Colonic mucosa (tissue), 4 donors: ENCODE results near the gene ATP6V0C. TPM values are rescaled to one million over a fixed set of nuclear protein-coding genes. Genes with fewer than 3 reads are reported as not detected.

Experiments used
- DNase-seq: peaks from one replicate; pipeline ENCODE4 v3.0.0-alpha.2; 2020
- H3K27ac ChIP-seq: fragments of 200-600 bp; one replicate; pipeline ENCODE4 v1.8.0; 2021
- H3K27me3 ChIP-seq: fragments of 200-600 bp; one replicate; pipeline ENCODE4 v1.8.0; 2021
- H3K36me3 ChIP-seq: fragments of 200-600 bp; one replicate; pipeline ENCODE4 v1.8.0; 2021
- H3K4me1 ChIP-seq: fragments of 200-600 bp; one replicate; pipeline ENCODE4 v1.8.0; 2021; ENCODE audit warnings: mild to moderate bottlenecking
- H3K4me3 ChIP-seq: fragments of 200-600 bp; one replicate; pipeline ENCODE4 v1.8.0; 2021
- H3K9ac ChIP-seq, 2 donors: one replicate each; pipeline ENCODE4 v1.7.0; 2013; ENCODE audit warnings: control low read depth in 2 of 2, low read depth in 2 of 2, low read length in 2 of 2
- H3K9me3 ChIP-seq: fragments of 200-600 bp; one replicate; pipeline ENCODE4 v1.8.0; 2021
- intact Hi-C: fragments of 100-400 bp; cut with DNase I; formaldehyde crosslinking; loops from one replicate; pipeline ENCODE4 v1.14.1; 2022
- total RNA-seq, 2 donors: library from RNA; stranded (reverse); fragmentation: NEBNext Ultra II Directional in 1 of 2; extraction: Animal tissue kit (Norgen Biotek cat#: 25700) in 1 of 2; gene quantifications; one replicate each; pipeline ENCODE4 v1.2.1, GENCODE V29; 2021
- TF ChIP-seq, protein P1 (sequence below): fragments of 200-600 bp; IDR thresholded peaks from one replicate; pipeline ENCODE4 v1.8.0; 2022; ENCODE audit warnings: antibody characterized with exemption, mild to moderate bottlenecking
- donor health status: healthy.
- donor health status: DM: no; HTN: no; CAD: no.
- donor health status: DM: no; HTN: no; CAD: no.

ATP6V0C gene
- total RNA-seq, 2 donors from 2014 or later, result 240 to 336 TPM

DNA sequence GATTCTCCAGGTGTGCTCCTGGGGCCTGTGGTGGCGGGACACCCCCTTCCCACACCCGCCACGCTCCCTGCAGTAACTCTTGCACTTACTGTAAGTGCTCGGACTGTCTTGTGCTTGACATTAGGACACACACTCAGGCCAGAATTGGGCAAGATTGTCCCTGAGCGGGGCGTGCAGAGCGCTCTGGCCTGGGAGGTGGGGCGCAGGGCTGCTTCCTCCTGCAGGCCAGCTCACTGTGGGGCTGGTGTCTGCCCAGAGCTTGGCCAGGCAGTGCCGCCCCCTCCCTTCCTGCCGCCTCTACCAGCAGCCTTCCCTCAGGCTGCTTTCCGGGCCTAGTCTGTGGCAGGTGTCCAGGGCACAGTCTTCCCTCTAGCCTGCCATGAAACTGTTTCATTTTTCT is 6.1 kb upstream of the ATP6V0C start:
- TF ChIP-seq, protein P1, sequence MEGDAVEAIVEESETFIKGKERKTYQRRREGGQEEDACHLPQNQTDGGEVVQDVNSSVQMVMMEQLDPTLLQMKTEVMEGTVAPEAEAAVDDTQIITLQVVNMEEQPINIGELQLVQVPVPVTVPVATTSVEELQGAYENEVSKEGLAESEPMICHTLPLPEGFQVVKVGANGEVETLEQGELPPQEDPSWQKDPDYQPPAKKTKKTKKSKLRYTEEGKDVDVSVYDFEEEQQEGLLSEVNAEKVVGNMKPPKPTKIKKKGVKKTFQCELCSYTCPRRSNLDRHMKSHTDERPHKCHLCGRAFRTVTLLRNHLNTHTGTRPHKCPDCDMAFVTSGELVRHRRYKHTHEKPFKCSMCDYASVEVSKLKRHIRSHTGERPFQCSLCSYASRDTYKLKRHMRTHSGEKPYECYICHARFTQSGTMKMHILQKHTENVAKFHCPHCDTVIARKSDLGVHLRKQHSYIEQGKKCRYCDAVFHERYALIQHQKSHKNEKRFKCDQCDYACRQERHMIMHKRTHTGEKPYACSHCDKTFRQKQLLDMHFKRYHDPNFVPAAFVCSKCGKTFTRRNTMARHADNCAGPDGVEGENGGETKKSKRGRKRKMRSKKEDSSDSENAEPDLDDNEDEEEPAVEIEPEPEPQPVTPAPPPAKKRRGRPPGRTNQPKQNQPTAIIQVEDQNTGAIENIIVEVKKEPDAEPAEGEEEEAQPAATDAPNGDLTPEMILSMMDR, result no peak
- Histone ChIP-seq H3K4me3 (no peak overlapping the region), H3K27ac (peak overlapping the region; percentile 60), H3K36me3 (no peaks in the 10 kb centered on the region), H3K9ac (peak overlapping the region in 1 of 2 donors; percentile 40), H3K9me3 (no peaks in the 10 kb centered on the region), H3K4me1 (peaks cover 3% of the 10 kb centered on the region), H3K27me3 (no peaks in the 10 kb centered on the region)
- no peak for DNase-seq
- intact Hi-C loops, result no loop called here

DNA sequence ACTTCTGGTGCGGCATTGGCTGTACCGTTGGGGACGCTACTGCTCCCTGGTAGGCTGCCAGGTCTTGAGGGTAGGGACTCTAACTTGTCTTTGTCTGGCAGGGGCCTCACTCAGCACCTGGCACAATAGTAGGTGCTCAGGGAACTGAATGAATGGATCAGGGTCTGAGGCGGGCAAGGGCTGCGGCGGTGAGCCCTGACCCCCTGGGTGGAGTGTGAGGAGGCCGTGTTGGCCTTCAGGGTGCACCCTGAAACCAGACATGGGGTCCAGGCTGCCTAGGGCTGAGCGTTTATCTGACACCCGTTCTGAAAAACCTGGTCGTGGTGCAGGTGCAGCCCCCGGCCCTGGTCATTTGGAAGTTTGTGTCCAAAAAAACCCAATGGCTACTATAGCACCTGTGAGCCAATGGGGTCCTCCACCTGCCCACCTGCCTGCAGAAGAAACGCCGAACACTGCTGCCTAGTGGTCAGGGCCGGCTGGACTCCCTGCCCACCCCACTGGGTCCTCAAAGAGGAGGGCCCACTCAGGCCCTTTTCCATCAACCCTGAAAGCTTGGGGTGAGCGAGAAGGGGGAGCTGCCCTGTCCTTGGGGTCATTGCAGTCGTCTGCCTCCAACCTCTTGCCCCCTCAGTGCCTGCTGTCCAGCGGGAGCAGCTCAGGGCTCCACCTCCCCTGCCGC is 4.9 kb upstream of the ATP6V0C start:
- intact Hi-C loops, result no loop called here
- no peaks in the 10 kb centered on the region for H3K4me1 ChIP-seq
- H3K36me3 ChIP-seq, result no peaks in the 10 kb centered on the region
- H3K27me3 ChIP-seq, result no peaks in the 10 kb centered on the region
- TF ChIP-seq, protein P1, result no peak
- H3K4me3 ChIP-seq, result no peak overlapping the region
- no peak for DNase-seq
- no peaks in the 10 kb centered on the region for H3K9me3 ChIP-seq
- no peak overlapping the region for H3K27ac ChIP-seq
- H3K9ac ChIP-seq, result no peak overlapping the region

DNA sequence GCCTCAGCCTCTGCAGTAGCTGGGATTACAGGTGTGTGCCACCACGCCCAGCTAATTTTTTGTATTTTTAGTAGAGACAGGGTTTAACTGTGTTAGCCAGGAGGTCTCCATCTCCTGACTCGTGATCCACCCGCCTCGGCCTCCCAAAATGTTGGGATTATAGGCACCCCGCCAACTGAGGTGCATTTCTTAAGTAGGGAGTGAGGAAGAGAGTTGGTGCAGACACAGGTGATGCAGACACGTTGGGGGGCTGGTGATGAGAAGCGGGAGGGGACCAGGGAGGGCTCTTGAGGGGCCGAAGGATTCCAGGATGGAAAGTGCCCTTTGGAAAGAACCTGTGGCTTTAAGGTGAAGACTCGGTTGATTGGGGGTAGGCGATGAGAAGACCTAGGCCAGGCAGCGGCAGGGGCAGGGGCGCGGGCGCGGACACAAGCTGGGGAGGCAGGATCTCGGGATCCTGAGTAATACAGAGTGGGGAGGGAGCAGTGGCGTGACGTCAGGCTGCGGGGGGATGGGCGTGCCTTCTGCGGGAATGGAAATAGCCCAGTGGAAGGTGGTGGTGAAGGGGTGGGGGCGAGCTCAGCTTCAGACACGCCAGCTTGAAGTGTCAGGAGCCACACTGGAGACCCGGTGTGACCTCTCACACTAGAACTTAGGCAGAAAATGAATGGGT is 2.5 kb upstream of the ATP6V0C start:
- Histone ChIP-seq H3K27me3 (no peaks in the 10 kb centered on the region), H3K27ac (no peak overlapping the region)

DNA sequence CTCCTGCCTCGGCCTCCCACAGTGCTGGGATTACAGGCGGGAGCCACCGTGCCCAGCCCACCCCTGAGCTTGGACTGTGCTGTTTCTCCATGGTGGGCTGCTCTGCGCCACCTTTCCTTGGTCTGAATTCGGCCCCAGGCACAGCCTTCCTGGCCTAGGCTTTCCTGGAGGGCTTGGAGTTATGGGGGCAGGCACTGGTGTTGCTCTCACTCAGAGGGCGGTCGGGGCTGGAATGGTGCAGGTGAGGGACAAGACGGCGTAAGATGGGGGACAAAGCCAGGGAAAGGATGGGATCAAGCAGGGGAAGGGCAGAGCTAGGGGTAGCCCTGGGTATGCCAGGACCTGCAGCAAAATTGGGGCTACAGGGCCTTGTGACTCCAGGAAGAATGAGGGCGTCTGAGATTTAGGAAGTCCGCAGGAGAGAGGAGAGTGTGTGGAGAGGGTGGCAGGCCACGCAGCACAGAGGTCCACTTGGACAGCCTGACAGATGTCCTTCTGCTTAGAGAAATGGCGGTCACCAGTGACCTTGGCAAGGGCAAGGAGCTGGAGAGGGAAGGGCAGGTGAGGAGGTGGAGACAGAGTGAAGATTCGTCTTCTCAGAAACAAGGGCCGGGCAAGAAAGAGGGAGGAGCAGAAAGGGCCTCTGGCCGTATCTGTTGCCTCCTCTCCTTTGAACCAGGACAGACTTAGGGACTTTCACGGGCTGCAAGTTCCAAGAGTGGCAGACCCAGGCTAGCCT is 1.6 kb upstream of the ATP6V0C start:
- H3K9ac ChIP-seq, result no peak overlapping the region
- H3K4me1 ChIP-seq, result peaks cover 12% of the 10 kb centered on the region

More for the DNA sequence above, 2.5 kb upstream of the ATP6V0C start:
- Histone ChIP-seq H3K9ac (no peak overlapping the region), H3K4me3 (no peak overlapping the region), H3K9me3 (no peaks in the 10 kb centered on the region), H3K36me3 (no peaks in the 10 kb centered on the region), H3K4me1 (peaks cover 3% of the 10 kb centered on the region)
- TF ChIP-seq, protein P1, result no peak
- intact Hi-C loops, result loop anchor here (10.0 kb wide), 1 partner anchor 306 kb away; the partner anchor contains the start of gene MLST8
- DNase-seq, result peak; percentile 69

More for the DNA sequence above, 1.6 kb upstream of the ATP6V0C start:
- Histone ChIP-seq H3K27me3 (no peaks in the 10 kb centered on the region), H3K27ac (no peak overlapping the region), H3K36me3 (no peaks in the 10 kb centered on the region), H3K9me3 (no peaks in the 10 kb centered on the region), H3K4me3 (no peak overlapping the region)
- no peak for DNase-seq
- intact Hi-C loops, result loop anchor here (10.0 kb wide), 1 partner anchor 307 kb away; the partner anchor contains the start of gene MLST8
- TF ChIP-seq, protein P1, result no peak
